AG09309 (cell line): ENCODE measurements around the gene KCNG4.

Experiments
- DNase-seq: peaks from one replicate; pipeline ENCODE4 v3.0.0-alpha.2; 2010; ENCODE audit warnings: low read depth
- H3K4me3 ChIP-seq: 2 replicates; pipeline ENCODE4 v1.5.1; 2011; ENCODE audit warnings: mild to moderate bottlenecking, low read depth, low read length, moderate library complexity; ENCODE audit not compliant: control insufficient read depth
- CTCF ChIP-seq: IDR thresholded peaks from 2 replicates; pipeline ENCODE4 v1.5.1; 2011; ENCODE audit warnings: mild to moderate bottlenecking, low read depth, low read length, inconsistent platforms; ENCODE audit not compliant: insufficient read depth, control insufficient read depth; ENCODE audit errors: missing control alignments

Gene KCNG4

GRCh38 chr16:84225571-84225970 is 14.2 kb downstream of the KCNG4 start:
- no peak overlapping the region for H3K4me3 ChIP-seq
- TF ChIP-seq CTCF: no peak
- no peak for DNase-seq

GRCh38 chr16:84225126-84225525 is 14.7 kb downstream of the KCNG4 start:
- TF ChIP-seq CTCF: no peak
- no peak for DNase-seq
- H3K4me3 ChIP-seq: no peak overlapping the region

- no peak for DNase-seq
- no peak overlapping the region for H3K4me3 ChIP-seq
- no peak for TF ChIP-seq CTCF
These were observed 15.3 kb downstream of the KCNG4 start for GRCh38 chr16:84224554-84224953.

DNA sequence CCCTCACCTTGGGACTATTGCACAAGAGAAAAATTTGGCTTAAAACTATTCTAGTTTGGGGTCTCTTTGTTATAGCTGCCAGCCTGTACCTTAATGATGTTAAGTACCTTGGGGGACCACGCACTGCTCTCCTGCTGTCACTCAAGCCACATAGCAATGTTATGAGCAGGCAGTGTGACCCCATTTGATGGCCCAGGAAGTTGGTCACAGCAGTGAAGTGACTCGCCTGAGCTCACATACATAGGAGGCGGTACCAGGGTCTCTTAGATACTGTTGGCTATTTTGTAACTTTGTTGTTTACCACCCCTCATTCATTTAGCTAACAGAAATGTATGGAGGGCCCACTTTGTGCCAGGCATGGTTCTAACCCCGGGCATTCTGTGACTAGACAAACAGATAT is 16.4 kb downstream of the KCNG4 start:
- H3K4me3 ChIP-seq: no peak overlapping the region
- no peak for DNase-seq
- TF ChIP-seq CTCF: no peak

- no peak for DNase-seq
- no peak overlapping the region for H3K4me3 ChIP-seq
- TF ChIP-seq CTCF: no peak
These were observed 19.0 kb downstream of the KCNG4 start for GRCh38 chr16:84220851-84221250.

- no peak overlapping the region for H3K4me3 ChIP-seq
- no peak for TF ChIP-seq CTCF
- DNase-seq: no peak
These were observed 20.9 kb downstream of the KCNG4 start for GRCh38 chr16:84218956-84219355.
